Measurements from ENCODE around the gene NPPB. TPM values are rescaled to one million over a fixed set of nuclear protein-coding genes. Genes with fewer than 3 reads are reported as not detected.
"Not testable (repeated sequence)": the region's sequence is repeated elsewhere in the genome, so short reads cannot be mapped to it uniquely, and the experiment has no call there.

NPPB gene
- total RNA-seq, 1 donor = not detected

DNA sequence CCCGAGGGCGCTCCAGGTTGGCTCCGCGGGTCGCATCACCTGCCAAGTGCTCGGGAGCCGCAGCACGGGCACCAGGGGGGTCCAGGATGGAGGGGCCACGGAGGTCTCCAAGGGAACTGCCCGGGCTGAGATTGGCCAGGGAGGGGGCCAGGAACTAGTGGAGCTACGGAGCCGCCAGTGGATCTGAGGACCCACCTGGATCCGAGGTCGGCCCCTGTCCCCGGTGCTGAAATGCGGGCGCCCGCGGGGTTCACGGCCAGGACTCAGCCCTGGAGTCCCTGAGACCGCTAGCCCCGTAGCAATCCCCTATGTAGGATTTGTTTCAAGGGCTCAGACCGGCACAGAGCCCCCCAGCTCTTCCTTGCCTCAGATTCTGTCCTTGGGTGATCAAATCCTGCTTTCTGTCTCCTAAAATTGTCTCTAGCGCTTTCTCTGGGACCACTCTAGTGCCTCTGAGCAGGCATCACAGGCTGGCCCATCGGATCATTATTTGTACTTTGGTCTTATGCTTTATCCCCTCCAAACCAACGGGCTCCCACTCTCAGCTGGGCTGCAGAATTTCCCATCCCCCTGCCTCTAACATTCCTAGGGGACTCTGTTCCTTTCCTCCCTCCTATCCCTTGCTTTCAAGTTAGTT lies 40.2 kb upstream of the NPPB start:
- no peak overlapping the region for H3K4me3 ChIP-seq (ENCODE audit: low read depth, low read length)
- TF ChIP-seq, protein P1, sequence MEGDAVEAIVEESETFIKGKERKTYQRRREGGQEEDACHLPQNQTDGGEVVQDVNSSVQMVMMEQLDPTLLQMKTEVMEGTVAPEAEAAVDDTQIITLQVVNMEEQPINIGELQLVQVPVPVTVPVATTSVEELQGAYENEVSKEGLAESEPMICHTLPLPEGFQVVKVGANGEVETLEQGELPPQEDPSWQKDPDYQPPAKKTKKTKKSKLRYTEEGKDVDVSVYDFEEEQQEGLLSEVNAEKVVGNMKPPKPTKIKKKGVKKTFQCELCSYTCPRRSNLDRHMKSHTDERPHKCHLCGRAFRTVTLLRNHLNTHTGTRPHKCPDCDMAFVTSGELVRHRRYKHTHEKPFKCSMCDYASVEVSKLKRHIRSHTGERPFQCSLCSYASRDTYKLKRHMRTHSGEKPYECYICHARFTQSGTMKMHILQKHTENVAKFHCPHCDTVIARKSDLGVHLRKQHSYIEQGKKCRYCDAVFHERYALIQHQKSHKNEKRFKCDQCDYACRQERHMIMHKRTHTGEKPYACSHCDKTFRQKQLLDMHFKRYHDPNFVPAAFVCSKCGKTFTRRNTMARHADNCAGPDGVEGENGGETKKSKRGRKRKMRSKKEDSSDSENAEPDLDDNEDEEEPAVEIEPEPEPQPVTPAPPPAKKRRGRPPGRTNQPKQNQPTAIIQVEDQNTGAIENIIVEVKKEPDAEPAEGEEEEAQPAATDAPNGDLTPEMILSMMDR (IDR thresholded peaks at IDR 0.05; ENCODE audit: insufficient read depth, low read length) = no peak
- no peak for DNase-seq (ENCODE audit: low read depth)

DNA sequence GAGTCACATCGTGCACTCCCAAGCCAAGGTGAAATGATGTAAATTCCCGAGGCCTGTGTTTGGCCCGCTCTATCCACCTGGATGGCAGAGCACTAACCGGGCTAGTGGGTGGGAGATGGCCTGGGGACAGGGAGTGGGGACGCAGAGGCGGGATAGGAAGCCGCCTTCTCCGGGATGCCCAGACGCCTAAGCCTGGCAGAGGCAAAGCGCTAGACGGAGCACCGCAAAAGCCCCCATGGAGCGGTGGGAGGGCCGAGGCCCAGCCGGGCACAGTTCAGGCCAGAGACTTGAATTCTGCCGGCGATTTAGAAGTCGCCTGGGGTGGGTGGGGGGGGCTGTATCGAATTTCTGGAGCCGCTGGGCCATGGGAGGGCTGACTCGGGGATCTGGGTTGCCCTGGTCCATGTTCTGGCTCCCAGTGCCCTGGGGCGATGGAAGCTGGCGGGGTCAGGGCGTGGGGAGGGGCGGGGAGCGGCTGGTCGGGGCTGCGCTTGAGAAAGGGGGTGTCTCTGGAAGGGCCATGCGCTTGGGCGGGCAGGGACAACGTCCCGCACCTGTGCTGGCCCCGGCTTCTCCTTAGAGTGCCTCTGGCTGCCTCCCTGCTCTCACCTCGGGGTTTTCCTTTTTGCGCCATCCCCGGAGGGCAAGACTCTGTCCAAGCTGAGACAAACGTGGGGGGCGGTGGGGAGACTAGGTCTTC lies 39.5 kb upstream of the NPPB start:
- TF ChIP-seq, protein P1 (IDR thresholded peaks at IDR 0.05; ENCODE audit: insufficient read depth, low read length) = no peak
- no peak for DNase-seq (ENCODE audit: low read depth)

DNA sequence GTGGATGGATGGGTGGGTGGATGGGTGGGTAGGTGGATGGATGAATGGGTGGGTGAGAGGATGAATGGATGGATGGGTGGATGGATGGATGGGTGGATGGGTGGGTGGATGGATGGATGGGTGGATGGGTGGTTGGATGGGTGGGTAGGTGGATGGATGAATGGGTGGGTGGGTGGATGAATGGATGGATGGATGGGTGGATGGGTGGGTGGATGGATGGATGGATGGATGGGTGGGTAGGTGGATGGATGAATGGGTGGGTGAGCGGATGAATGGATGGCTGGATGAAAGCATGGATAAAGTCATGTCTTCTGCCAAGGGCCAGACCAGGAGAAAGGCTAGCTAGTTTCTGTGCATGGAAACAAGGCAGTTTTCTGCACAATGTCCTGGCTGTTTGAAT lies 35.8 kb upstream of the NPPB start:
- not testable (repeated sequence) for DNase-seq (ENCODE audit: low read depth)

More for the DNA sequence above, 39.5 kb upstream of the NPPB start:
- H3K4me3 ChIP-seq (ENCODE audit: low read depth, low read length) = no peak overlapping the region

DNA sequence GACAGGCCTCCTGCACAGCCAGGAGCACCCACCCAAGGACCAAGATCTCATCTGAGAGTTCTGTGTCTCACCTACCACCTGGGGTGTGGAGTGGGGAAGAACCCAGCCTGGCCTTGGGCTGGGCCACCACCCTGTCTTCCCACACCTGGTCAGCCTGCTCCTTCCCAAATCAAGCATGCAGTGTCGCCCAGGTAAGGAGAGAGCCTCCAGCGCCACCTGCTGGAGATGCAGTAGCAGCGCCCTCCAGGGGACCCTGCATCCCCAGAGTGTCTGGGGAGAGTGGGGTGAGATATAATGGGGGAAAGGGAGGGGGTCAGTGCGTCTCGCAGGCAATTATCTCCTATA lies 35.1 kb upstream of the NPPB start:
- DNase-seq (ENCODE audit: low read depth) = peak; percentile 34
- H3K4me3 ChIP-seq (ENCODE audit: low read depth, low read length) = no peak overlapping the region
- TF ChIP-seq, protein P1 (IDR thresholded peaks at IDR 0.05; ENCODE audit: insufficient read depth, low read length) = peak; percentile 95

More for the DNA sequence above, 35.8 kb upstream of the NPPB start:
- H3K4me3 ChIP-seq (ENCODE audit: low read depth, low read length) = not testable (repeated sequence)

DNA sequence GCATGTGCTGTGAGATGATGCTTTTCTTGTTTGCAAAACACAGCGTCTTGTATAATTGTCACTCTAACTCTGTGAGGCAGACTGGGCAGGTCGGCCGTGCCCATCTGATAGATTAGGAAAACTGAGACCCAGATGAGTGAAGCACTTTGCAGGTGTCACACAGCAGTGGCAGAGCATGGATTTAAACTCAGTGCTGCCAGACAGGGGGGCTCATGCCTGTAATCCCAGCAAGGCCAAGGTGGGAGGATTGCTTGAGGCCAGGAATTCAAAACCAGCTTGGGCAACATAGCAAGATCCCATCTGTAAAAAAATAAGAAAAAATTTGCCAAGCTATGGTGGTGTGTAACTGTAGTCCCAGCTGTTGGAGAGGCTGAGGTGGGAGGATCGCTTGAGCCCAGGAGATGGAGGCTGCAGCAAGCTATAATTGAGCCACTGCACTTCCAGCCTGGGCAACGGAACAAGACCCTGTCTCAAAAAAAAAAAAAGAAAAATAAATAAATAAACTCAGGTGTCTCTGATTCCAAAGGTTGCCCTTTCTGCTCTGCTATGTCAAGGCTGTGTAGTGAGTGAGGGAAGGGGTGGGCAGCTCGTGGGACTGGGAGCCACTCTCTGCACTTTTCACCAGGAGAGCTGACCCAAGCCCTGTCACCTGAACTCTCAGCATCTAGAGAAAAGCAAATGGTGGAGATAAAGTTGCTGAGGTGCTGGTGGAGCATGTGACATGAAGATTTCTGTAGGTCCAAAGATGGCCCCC lies 32.9 kb upstream of the NPPB start:
- no peak overlapping the region for H3K4me3 ChIP-seq (ENCODE audit: low read depth, low read length)
- DNase-seq (ENCODE audit: low read depth) = no peak
- TF ChIP-seq, protein P1 (IDR thresholded peaks at IDR 0.05; ENCODE audit: insufficient read depth, low read length) = no peak

DNA sequence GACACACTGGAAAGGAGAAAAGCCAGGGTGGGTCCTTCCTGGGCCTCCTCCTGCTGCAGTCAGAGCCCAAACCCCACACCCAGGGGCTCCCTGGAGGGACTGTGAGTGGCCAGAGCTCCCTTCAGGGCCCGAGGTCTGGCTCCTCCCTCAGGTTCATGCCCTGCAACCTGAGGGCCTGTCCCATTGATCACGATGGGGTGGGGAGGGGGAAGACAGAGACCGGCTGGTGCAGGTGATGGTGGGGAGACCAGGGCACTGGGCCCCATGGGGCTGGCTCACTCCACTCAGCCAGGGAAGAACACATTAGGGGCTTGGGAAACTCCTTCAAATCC lies 30.1 kb upstream of the NPPB start:
- H3K4me3 ChIP-seq (ENCODE audit: low read depth, low read length) = no peak overlapping the region
- TF ChIP-seq, protein P1 (IDR thresholded peaks at IDR 0.05; ENCODE audit: insufficient read depth, low read length) = no peak
- no peak for DNase-seq (ENCODE audit: low read depth)

DNA sequence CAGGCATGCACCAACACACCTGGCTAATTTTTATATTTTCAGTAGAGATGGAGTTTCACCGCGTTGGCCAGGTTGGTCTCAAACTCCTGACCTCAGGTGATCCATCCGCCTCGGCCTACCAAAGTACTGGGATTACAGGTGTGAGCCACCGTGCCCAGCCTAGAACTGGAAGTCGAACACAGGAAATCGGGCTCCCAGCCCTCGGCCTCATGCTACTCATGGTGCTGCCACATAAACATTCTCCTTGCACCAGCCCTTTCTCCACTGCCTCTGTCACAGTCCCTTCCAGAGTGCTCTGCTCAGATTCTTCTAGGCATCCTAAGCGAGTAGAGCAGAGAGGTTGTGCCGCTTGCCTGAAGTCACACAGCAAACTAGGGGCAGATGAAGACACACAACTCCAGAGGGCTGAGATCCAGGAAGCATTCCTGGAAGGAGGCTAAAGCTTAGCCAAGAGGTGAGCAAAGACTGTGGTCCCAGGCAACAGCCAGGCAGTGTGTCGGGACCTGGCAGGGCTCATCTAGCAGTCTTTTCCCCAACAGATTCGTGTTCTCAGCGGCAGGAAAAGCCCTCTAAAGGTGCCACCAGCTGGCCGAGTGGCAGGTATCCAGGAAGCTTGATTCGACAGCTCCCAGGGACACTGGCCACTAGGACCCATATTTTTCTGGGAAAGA lies 29.6 kb upstream of the NPPB start:
- TF ChIP-seq, protein P1 (IDR thresholded peaks at IDR 0.05; ENCODE audit: insufficient read depth, low read length) = no peak
- DNase-seq (ENCODE audit: low read depth) = no peak
- H3K4me3 ChIP-seq (ENCODE audit: low read depth, low read length) = no peak overlapping the region

All from fibroblast of the aortic adventitia (primary cell).